NCI-H1436 (cell line): ENCODE results near the gene GARIN5B.
"Not testable (repeated sequence)": the region's sequence is repeated elsewhere in the genome, so short reads cannot be mapped to it uniquely, and the experiment has no call there.

ENCODE experiments used
- DNase-seq: peaks from one replicate; lab custom pipeline; 2025; lab: John Stamatoyannopoulos, UW

Gene GARIN5B

DNA sequence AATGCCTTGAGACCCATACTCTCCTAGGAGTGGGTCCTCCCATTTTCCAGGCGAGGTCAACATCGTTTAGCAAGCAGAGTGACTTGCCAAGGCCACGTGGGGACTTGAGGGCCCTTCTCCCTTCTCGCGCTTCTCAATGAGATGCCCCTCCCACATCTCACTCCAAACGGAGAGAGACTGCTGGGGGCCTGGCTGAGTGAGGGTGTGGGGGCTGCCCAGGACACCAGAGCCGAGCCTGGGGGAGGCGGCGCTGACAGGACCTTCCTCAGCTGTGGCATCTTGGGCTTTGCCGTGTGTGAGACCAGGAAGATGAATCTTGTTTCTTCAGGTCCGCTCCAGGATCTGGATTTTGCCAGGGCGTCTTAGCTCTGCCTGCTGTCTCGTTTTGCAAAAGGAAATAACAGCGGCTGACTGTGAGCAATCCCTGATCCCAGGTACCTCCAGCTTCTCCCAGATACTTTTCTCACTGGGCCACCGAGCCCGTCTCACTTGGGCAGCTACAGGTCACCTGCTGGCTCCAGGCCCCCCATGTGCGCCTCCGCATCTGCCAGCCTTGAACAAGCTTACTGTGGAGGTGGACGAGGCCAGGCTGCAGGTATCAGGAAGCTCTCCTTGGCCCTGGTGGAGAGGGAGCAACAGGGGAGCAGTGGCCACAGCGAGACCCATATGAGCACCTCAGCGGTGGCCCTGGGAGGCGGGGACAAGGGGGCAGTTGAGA is 14.6 kb downstream of the GARIN5B start:
- no peak for DNase-seq

DNA sequence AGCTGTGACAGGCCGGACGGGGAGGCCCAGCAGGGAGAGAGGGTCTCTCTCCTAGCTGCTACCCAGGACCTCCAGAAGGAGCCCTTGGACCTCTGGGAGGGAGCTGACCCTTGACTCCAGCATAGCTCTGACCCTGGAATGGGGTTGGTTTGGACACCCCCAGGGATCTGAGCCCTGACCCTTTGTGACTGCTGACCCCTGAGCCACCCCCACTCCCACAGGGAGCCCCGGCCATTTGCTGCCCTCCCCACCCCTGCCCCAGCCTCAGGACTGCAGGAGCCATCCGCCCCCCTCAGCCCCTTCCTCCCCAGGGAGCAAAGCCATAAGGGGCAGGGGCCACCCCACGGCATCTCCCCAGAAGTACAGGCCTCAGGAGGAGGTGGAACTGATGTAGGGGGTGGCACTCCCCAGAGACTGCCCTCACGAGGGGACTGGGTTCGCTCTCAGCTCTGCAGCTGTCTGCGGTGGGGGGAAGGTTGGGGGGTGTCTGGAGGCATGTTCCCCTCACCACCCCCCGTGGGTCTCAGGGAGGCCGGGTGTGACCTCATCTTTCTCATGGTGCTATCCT is 15.5 kb downstream of the GARIN5B start:
- no peak for DNase-seq

DNA sequence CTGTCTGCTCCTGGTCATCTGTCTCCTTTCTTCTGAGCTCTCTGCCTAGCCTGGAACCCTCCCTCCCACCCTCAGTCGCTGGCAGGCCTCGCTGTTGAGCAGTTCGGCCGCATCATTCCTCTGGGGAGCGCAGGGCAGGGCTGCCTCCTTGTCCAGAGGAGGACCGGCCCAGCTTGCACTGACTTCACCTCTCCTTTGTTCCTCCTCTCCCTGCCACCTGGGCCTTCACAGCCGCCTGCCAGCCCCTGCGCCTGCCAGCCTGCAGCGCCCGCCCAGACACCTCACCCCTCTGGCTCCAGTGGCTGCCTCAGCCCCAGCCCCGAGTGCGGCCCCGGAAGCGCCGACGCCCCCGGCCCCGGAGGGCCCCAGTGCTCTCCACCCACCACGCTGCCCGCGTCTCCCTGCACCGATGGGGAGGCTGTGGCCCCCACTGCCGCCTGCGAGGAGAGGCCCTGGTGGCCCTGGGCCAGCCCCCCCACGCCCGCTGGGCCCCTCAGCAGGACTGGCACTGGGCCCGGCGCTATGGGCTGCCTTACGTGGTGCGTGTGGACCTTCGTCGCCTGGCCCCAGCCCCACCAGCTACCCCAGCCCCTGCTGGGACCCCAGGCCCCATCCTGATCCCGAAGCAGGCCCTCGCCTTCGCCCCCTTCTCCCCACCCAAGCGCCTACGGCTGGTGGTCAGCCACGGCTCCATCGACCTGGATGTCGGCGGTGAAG is 16.2 kb downstream of the GARIN5B start:
- no peak for DNase-seq

DNA sequence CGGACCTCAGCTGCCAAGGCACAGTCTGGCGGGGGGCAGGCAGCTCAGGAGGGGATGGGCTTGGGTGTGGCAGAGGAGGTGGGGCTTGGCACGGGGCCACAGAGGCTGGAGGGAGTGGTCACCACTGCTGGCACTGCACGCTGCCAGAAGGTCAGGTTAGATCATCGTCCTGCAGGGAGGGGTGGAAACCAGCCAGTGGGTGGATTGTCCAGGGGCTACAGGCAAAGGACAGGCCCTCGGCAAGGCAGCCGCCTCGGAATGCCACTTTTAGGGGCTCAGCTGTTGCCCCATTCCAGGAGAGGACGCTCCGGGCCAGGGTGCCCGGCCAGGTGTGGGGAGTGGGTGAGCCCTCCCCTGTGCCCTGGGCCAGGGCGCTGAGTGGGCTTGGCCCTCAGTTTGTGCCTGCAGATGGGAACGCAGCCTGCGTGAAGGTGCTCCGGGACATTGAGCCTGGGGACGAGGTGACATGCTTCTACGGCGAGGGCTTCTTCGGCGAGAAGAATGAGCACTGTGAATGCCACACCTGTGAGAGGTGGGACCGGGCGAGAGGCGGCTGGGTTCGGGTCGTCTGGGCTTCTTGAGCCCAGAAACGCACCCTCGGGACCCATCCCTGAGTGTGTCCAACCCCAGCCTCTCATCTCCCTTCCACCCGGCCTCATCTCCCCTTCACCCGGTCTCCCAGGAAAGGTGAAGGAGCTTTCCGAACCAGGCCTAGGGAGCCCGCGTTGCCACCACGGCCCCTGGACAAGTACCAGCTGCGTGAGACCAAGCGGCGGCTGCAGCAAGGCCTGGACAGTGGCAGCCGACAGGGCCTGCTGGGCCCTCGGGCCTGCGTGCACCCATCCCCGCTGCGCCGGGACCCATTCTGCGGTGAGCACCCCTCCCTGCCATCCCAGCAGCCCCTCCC is 17.0 kb downstream of the GARIN5B start:
- no peak for DNase-seq

DNA sequence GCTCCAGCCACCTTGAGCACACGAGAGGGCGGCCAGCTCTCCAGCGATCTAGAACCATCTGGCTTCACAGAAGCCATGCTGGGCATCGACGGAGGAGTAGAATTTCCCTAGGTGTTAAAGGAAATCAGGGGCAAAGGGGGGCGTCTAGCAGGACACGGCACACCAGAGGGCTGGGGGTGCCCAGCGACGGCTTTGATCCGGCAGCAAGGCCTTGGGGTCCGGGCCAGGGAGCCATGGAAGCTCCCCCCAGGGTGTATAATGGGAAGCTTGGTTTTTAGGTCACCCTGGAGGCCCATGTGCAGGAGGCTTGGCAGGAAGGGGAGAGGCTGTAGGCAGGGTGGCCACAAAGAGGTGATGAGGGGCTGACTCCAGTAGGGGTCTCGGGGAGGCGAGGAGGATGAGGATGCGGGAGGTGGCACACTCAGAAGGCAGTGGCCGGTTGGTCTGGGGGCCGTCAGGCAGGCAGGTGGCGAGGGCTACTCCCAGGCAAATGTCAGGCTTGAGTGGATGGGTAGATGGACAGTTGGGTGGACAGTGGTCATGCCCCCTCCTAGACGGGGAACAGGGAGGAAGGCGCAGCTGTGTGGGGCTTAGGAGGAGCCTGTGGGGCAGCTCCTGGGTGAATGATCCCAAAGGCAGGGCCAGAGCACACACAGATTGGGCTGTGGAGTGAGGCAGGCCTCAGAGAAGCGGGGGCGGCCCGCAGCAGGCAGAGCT is 17.8 kb downstream of the GARIN5B start:
- no peak for DNase-seq

DNA sequence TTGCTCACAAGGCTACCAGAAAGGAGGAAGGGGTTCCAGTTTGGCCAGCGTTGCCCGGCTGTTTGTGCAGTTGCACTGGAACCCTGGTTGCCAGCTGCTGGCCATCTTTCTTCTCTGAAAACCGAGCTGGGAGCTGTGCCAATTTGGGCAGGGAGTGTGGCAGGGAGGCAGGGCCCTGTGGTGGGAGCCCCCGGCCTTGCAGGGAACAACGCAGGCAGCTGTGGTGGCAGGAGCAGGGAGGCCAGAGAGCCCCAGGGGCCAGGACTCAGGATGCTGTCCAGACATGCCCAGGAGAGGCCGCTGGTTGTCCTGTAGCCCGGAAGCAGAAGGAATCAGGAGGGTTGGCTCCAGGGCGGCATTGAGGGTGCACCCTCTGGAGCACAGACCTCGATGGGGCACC is 18.6 kb downstream of the GARIN5B start:
- DNase-seq, result no peak

DNA sequence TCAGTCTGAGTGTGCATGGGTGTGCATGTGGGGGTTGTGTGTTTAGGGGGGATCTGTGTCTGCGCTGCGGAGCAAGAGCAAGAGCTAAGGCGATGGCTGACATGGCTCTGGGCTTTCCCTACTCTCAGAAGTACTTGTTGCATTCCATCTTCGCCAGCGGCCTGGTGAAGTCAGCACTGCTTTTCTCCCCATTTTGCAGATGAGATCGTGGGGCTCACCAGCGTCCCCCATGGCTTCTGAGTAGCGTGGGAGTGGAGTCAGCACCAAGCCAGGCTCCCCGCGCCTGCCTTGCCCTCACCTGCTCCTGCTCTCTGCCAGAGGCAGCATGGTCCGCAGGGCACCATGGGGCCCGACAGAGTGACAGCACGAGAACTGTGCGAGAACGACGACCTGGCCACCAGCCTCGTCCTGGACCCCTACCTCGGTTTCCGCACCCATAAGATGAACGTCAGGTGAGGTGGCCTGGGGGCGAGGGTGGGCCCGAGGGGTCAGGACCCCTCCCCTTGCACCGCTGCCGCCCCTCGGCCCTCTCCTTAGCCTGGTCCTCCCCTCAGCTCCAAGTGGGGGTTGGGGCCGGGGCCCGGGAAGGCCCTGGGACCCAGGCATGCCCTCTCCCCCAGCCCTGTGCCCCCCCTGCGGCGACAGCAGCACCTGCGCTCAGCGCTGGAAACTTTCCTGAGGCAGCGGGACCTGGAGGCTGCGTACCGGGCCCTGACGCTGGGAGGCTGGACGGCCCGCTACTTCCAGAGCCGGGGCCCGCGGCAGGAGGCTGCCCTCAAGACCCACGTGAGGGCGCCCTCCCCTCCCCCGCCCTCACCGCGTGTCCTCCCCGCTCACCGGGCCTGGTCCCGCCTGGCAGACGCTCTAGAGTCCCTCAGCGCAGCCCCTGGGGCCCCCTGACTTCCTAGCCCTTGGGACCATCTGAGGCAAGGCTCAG is 21.2 kb downstream of the GARIN5B start:
- no peak for DNase-seq

DNA sequence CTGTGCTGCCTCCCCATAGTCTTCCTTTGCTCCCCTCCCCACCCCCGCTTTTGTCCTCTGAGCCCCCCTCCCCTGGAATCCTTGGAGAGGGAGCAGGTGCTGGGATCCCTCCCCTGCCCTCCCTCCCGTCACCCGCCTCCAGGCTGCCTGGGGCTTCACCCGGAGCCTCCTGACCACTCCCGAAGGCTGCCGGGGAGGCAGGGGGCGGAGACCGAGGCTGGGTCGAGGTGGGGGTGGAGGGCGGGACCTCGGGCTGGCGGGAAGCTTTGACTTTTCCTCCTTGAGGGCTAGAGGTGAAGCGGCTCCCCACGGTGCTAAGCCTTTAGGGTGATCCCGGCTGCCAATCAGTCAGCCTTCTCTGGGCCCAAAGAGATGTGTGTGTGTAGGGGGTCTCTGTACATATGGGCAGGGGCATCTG is 21.9 kb downstream of the GARIN5B start:
- DNase-seq, result peak; percentile 83

DNA sequence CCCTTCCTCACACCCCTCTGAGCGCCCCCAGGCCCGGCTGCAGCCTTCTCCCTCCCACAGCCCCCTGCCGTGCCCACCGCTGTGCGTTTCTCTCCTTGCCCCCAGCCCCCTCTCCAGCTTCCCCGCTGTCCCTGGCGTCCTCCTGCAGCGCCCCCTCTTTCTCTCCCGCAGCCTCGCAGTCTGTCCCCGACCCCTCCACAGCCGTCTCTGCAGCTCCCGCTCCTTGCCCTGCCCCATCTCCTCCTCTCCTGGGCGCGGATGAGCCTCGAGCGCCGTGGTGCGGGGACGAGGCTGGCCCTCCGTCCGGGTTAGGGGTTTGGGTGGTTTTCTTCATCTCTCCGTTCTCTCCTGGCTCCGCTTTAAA is 22.3 kb downstream of the GARIN5B start:
- no peak for DNase-seq

DNA sequence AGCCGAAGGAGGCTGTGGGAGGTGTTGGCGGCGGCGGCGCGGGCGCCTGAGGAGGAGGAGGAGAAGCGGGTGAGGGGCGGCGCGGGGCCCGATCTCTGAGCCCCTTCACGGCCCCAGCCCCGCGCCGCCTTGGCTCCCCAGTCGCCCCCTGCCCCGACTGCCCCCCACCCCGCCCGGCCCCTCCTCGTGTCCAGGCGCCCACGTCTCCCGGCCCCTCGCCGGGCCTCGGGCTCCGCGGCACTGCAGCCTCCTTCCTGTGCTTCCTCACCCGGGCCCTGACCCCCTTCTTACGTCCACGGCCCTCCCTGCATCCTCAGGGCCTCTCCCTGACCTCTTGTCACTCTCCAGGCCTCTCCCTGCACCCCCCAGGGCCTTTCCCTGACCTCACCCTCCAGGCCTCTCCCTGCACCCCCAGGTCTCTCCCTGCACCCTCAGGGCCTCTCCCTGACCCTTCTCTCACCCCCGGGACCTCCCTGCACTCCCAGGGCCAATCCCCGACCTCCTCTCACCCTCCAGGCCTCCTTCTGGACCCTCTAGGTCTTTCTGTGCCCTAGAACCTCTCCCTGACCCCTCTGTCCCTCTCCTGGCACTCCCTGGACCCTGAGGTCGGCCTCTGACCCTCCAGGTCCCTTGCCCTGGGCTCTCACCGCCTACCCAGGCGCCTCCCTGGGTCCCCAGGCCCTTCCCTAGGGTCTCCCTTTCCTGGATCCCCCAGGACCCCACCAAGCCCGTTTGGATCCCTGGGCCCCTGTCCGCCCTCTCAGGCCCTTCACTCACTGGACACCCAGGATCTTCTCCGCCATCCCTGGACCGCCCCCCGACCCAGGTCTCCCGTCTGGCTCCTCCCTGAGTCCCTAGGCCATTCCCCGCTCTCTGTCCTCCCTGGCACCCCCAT is 22.9 kb downstream of the GARIN5B start:
- DNase-seq, result no peak

DNA sequence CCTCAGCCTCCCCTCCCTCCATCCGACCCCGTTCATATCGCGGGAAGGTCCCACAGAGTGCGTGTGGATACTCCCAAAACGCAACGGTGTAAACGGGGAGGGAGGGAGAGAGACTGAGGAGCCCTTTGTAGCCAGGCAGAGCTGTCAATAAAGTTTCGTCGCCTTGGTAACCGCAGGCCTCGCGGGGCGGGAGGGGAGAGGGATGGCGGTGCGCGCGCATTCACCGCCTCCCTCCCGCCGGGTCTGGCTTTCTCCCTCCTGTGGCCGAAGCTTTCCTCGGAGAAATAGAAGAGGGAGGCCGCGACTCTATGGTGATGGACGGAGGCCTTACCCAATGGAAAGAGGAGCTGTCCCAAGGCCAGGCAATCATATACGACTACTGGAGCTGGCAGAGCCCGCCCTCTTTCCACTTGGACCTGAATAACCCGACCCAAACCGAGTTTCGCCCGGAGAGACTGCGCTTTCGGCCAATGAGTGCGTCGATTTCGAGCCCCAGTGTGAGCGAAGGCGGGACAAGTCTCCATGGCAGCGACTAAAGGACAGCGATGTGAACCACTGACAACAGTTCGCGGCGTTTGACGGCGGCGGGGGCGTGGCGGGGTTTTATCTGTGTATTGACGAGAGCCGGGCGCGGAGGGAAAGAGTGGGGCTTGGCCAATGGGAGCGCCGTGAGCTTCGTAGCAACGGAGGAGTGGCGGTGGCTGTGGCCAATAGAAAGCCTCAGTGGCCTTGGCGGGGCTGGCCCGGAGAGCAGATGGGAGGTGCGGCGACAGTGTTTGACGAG is 23.8 kb downstream of the GARIN5B start, which contains the start of gene KMT5C:
TSS of gene KMT5C (plus strand) at position 772 of the 784 bp plus-strand sequence. CDS start 2,061 bp downstream, outside the sequence.
- peak; percentile 100 for DNase-seq

DNA sequence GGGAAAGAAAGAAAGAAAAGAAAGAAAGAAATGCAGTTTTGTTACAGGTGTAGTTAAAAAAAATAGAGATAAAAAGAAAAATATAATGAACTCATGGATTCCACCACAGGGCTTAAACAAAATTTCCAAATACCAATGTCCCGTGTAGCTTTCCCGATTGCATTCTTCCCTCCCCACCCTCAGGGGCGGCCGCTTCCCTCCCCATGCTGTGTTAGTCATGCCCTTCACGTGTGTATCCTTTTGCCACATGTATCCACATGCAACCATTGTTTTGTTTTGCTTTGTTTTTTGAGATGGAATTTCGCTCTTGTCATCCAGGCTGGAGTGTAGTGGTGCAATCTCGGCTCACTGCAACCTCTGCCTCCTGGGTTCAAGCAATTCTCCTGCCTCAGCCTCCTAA is 27.0 kb downstream of the GARIN5B start:
- DNase-seq, result no peak

DNA sequence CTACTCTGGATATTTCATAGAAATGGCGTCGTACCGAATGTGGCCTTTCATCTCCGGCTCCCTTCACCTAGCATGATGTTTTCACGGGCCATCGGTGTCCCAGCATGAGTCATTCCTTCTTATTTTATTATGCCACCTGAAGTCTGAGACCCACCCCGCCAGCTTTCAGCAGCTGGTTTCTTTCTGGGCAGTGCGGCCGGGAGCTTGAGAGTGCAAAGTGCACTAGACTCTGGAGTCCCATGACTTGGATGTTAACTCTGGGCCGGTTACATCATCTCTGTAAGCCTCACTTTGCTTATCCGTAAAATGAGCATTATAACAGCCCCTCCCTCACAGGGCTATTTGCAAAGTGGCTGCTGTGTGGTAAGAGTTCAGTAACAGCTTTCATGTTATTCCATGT is 29.2 kb downstream of the GARIN5B start:
- no peak for DNase-seq

DNA sequence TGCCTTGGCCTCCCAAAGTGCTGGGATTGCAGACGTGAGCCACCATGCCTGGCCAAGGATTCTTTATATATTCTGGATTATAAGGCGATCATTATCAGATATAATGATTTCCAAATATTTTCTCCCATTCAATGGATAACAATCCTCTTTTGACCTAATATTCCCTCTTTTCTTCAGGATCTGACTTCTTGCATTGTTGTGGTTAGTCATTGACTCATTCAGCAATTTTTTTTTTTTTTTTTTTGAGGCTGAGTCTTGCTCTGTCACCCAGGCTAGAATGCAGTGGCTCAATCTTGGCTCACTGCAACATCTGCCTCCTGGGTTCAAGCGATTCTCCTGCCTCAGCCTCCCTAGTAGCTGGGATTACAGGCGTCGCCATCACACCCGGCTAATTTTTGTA is 33.3 kb downstream of the GARIN5B start:
- DNase-seq, result not testable (repeated sequence)

DNA sequence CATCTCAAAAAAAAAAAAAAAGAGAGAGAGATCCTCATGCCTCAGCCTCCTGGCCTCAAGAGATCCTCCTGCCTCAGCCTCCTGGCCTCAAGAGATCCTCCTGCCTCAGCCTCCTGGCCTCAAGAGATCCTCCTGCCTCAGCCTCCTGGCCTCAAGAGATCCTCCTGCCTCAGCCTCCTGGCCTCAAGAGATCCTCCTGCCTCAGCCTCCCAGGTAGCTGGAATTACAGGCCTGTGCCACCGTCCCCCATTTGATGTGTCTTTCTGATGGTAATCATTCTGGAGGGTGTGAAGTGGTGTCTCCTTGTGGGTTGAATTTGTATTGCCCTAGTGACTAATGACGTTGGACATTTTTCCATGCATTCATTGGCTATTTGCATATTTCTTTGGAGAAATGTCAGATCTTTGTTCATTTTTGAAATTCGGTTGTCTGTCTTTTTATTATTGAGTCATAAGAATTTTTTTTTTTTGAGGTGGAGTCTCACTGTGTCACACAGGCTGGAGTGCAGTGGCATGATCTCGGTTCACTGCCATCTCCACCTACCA is 34.2 kb downstream of the GARIN5B start:
- DNase-seq, result not testable (repeated sequence)

DNA sequence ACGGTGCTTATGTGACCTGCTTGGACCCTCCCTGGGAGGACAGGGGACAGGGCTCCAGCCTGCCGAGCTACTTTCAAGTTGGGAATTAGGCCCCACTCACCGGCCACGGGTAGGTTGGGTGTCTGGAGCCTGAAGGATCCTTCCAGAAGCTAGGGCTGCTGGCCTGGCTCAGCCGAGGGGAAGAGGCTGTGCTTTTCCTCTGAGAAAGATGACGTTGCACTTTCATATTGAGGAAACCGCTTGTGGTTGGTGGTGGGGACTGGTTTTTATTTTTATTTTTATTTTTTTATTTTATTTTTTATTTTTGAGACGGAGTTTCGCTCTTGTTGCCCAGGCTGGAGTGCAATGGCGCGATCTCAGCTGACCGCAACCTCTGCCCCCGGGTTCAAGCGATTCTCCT is 37.9 kb downstream of the GARIN5B start, which contains the start of gene TMEM150B:
TSS of gene TMEM150B (minus strand) at position 170 of the 400 bp plus-strand sequence. CDS start 4,305 bp downstream, outside the sequence.
- DNase-seq, result no peak

DNA sequence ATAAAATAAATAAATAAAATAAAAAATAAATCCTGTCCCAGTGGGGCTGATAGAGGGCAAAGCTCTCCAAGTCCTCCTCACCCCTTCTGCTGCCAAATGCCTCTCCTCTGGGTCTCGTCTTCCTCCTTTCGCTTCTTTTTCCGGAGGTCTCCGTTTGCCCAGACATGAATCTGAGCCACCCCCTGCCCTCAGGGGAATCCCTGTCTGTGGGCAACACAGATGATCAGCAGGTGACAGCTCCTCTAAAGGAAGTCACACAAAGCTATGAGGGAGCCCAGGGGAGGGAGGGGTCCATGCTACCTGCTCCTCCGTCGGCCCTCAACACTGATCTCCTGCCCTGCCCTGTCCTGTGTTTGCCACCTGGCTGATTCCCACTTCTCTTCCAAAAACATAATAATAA is 38.4 kb downstream of the GARIN5B start:
- no peak for DNase-seq
